Stimulated activated CD4-positive, alpha-beta T cell treated with anti-CD3 and anti-CD28 coated beads, Interleukin-2, amount 100 ng/mL, for 24 hours (primary cell): Measurements from ENCODE around the gene AKR7A3.

ENCODE experiments used
- DNase-seq, 2 donors: peaks; one replicate each; pipeline ENCODE4 v3.0.0-alpha.2; 2020

Gene AKR7A3

GRCh38 chr1:19251305-19252196 lies 37.0 kb downstream of the AKR7A3 start, which contains the start of the genes EMC1 and MRTO4:
Gene EMC1 (minus strand): TSS chr1:19251524. CDS start chr1:19251509, 15 bp downstream.
Gene MRTO4 (plus strand): TSS chr1:19251805. CDS start chr1:19251836, 31 bp downstream.
- DNase-seq, result peak; percentile 95

- peak in 1 of 2 donors; percentile 35 for DNase-seq
Observed at GRCh38 chr1:19250629-19251304, 37.8 kb downstream of the AKR7A3 start.

GRCh38 chr1:19240673-19241538 lies 47.7 kb downstream of the AKR7A3 start:
- DNase-seq, result peak; percentile 75 to 78

- no peak for DNase-seq
Observed at GRCh38 chr1:19239876-19240275, 48.7 kb downstream of the AKR7A3 start.

- no peak for DNase-seq
Observed at GRCh38 chr1:19234224-19234623, 54.3 kb downstream of the AKR7A3 start.
